Skin of body (tissue), 2 donors: ENCODE results near the gene OR52D1. TPM values are rescaled to one million over a fixed set of nuclear protein-coding genes. Genes with fewer than 3 reads are reported as not detected.

Source experiments
- DNase-seq: peaks from one replicate; lab custom pipeline; 2025; lab: John Stamatoyannopoulos, UW
- total RNA-seq: library from RNA; depleted of rRNA; stranded (reverse); fragments of >200 nt; gene quantifications from one replicate; pipeline ENCODE4 v1.2.3, GENCODE V29; 2014

The OR52D1 gene
- total RNA-seq: not detected

GRCh38 chr11:5488385-5488784 is at the start of gene OR52D1:
Gene OR52D1, plus strand, starts transcription at chr11:5488685. Its CDS starts 22 bp downstream, at chr11:5488707.
- no peak for DNase-seq

GRCh38 chr11:5441414-5441813 is 47.1 kb upstream of the OR52D1 start, which contains the start of gene OR51I1:
Gene OR51I1, minus strand, starts transcription at chr11:5441514. Its CDS starts 0 bp downstream, at chr11:5441514.
- DNase-seq: no peak

- no peak for DNase-seq
These were observed 44.6 kb upstream of the OR52D1 start for GRCh38 chr11:5443835-5444393.

GRCh38 chr11:5449023-5449422 is 39.5 kb upstream of the OR52D1 start, which contains the start of gene OR51I2:
Gene OR51I2, plus strand, starts transcription at chr11:5449323. Its CDS starts 4,166 bp downstream, at chr11:5453489.
- DNase-seq: no peak

GRCh38 chr11:5449432-5449831 is 39.1 kb upstream of the OR52D1 start:
- no peak for DNase-seq

- DNase-seq: no peak
These were observed 27.4 kb upstream of the OR52D1 start for GRCh38 chr11:5460983-5461621.

GRCh38 chr11:5467527-5467926 is 21.0 kb upstream of the OR52D1 start:
- no peak for DNase-seq

- DNase-seq: no peak
These were observed 14.6 kb upstream of the OR52D1 start for GRCh38 chr11:5473921-5474320.

- DNase-seq: no peak
These were observed 12.2 kb upstream of the OR52D1 start for GRCh38 chr11:5476186-5476819.

GRCh38 chr11:5486003-5486402 is 2.5 kb upstream of the OR52D1 start:
- no peak for DNase-seq

- no peak for DNase-seq
These were observed 2.1 kb upstream of the OR52D1 start for GRCh38 chr11:5486421-5486820.

- DNase-seq: no peak
These were observed 414 bp downstream of the OR52D1 start for GRCh38 chr11:5488798-5489399.

GRCh38 chr11:5489576-5490357 is 1.3 kb downstream of the OR52D1 start:
- no peak for DNase-seq

GRCh38 chr11:5499671-5500070 is 11.2 kb downstream of the OR52D1 start:
- DNase-seq: no peak

- DNase-seq: no peak
These were observed 11.9 kb downstream of the OR52D1 start for GRCh38 chr11:5500393-5500801.

- DNase-seq: no peak
These were observed 16.0 kb downstream of the OR52D1 start for GRCh38 chr11:5504403-5504921.

GRCh38 chr11:5505363-5506048 is 17.0 kb downstream of the OR52D1 start:
- no peak for DNase-seq

- no peak for DNase-seq
These were observed 18.9 kb downstream of the OR52D1 start for GRCh38 chr11:5507177-5507932.

GRCh38 chr11:5507933-5508305 is 19.4 kb downstream of the OR52D1 start:
- no peak for DNase-seq

- DNase-seq: no peak
These were observed 20.1 kb downstream of the OR52D1 start for GRCh38 chr11:5508605-5509004.
